GM15510 (cell line): ENCODE results near the gene PRUNE2.

Source experiments
- POLR2A ChIP-seq: IDR thresholded peaks from 3 replicates; pipeline ENCODE4 v1.6.1; 2011; ENCODE audit warnings: borderline replicate concordance; ENCODE audit not compliant: insufficient read length; ENCODE audit errors: extremely low read depth

Gene PRUNE2

DNA sequence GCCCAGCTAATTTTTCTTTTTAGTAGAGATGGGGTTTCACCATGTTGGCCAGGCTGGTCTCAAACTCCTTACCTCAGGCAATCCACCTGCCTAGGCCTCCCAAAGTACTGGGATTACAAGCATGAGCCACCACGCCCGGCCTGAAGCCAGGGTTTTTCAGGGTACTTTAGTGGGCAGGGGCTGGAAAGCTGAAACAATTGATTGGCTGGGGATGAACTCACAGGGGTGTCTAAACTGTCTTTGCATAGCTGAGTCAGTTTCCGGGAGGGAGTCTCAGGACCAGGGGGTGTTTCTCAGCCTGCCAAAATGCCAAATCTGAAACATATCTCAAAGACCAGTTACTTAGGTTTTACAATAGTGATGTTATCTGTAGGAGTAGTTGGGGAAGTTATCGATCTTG is 46.1 kb downstream of the PRUNE2 start:
- TF ChIP-seq POLR2A = no peak

DNA sequence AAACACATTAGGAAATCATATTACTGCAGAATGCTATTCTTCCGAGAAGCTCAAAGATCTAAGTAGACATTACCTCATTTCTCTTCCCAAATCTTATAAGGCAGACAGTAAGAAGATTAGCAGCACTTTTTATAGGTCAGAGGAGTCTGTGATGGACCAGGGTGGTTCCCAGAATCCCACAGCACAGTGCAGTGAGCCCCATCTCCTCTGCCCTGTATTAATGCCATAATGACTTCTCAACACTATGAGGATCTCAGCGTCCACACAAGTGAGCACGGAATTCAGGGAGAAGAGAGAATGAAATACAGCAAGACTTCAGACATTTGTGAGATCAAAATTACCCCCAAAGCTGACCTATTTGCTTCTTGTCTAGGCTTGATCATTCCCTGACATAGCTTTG is 49.9 kb downstream of the PRUNE2 start:
- TF ChIP-seq POLR2A = no peak

DNA sequence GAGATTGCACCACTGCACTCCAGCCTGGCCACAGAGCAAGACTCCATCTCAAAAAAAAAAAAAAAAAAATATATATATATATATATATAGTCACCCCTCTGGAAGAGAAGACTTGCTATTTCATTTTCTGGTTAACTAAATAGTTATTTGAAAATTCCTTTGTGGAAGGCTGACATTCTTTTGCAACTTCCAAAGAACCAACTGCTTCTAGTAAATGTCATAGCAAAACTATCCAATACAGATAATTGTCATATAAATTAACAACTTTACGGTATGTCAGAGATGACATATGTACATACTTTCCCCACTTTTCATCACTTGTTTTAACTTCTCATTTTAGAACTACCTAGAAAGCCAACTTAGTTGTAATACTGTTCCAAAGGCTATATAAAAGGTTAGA is 50.9 kb downstream of the PRUNE2 start:
- TF ChIP-seq POLR2A = no peak

DNA sequence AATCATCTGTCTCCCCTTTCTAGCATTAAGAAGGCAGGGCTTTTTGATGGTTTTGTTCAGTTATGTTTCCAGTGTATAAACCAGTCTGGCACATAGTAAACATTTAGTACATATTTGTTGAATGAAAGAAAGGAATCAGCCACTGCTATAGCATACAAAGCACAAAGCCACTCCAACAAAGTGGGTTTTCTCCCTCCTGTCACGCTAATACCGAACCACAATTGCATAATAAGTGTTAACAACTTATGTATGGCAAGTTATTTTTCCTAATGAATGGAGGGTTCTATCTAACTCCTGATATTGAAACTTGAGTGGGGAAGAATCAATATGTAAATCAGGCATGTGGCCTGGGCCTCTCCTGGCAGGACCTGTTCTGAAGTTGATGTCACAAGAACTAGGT is 53.9 kb downstream of the PRUNE2 start:
- TF ChIP-seq POLR2A = no peak

DNA sequence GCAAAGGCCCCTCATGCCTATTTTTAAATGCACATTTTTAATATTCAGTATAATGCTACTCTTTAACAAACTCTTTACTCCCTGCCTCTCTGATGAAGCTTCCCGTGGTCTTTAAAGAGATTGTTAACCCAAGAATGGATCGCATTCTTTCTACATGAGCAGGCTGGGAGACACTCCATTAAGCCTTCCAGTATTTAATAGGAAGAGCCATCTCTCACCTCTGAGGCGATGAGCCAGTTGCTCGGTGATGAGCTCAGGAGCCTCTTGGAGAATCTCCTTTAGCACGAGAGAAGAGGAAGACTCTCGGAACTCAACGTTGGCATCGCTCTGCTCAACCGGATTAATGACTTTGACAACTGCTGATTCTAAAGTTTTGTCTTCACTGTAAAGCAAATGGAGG is 59.6 kb downstream of the PRUNE2 start:
- no peak for TF ChIP-seq POLR2A

DNA sequence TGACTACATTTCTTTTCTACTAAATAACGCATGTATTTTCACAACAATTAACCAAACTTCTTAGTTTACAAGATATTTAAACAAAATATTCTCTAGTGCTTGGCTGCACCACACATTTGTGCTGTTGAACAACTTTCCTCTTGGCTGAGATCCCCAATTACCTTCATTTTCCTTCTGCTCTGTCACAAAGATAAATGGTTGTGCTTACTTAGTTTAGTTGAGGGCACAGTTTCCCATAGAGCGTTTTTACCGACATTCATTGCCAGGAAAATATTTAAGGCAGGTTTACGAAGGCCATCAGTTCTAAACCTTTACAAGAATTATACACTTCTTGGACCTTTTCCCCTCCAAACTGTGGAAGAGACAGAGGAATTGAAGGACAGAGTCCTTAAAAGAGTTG is 60.7 kb downstream of the PRUNE2 start:
- no peak for TF ChIP-seq POLR2A

DNA sequence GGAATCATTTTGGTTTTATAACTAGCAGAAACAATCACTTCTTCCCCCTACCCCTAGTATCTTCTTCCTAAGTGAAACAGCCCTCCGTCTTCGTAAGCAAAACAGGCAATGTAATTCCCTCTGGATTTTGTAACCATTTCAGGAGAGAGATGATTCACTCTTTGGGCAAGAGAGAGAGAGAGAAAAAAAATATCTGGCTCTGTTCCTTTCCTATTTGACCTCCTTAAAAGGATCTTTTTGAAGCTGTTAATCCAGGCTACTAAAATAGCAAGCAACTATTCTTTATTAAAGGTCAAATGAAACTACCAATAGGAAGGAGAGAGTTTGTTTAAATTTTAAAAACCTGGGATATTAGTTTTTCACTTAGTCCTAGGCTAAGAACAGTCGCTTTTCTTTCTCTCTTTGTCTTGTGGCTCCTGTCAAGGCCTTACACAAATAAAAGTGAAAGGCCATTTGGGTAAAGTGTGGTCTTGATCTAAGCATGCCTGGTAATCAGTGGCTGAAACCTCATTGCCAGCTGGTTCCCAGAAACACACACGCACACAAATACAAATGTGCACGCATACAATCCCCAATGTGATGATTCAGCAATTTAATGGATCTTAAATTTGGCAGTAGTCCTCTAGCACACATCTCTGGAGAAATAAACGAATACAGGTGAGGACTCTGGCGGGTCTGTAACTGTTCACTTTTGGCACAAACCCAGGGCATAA is 70.2 kb downstream of the PRUNE2 start:
- no peak for TF ChIP-seq POLR2A

DNA sequence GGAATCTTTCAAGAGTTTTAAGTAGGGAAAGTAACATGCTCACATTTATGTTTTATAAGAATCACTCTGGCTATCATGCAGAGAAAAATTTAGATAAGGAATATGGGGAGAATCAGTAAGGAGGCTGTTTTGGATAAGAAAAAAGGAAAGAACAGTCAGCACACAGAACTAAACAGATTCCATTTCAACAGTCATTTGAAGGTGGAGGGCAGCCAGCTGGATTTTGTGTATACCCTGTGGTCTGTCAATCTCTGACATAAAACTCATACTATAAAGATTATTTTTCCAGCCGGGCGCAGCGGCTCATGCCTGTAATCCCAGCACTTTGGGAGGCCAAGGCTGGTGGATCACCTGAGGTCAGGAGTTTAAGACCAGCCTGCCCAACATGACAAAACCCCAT is 77.5 kb downstream of the PRUNE2 start:
- no peak for TF ChIP-seq POLR2A

DNA sequence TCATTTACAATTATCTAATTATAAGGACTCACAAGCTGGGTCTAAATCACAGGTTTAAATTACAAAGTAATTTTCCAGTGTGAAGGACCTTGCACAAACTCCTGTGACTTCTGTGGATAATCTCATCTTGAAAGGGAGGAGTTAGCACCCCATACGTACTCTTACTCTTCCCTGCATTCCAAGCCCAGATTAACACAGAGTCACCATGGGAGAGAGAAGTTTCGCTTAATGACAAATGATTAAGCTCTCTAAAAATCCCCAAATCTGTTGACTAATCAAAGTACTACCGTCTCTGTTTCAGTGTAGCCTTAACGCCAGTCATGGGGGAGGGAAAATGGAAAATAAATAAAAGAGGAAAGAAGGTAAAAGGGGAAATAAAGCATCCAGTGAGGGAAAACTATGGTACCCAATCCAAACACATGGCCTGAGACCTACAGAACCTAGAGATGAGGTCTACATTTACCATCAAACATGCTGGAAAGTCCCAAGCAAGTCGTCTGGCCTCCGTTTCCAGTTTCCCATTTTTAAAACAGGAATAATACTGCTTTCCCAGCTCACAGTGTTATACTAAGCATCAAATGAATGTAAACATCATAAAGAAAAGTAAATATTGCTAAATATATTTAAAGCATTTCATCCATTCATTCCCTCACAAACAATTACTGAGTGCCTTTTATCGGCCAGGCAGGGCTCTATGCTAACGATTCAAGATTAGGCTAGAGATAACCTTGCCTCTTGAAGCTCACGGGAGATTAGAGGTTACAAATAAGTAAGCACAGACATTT is 78.4 kb downstream of the PRUNE2 start:
- no peak for TF ChIP-seq POLR2A

DNA sequence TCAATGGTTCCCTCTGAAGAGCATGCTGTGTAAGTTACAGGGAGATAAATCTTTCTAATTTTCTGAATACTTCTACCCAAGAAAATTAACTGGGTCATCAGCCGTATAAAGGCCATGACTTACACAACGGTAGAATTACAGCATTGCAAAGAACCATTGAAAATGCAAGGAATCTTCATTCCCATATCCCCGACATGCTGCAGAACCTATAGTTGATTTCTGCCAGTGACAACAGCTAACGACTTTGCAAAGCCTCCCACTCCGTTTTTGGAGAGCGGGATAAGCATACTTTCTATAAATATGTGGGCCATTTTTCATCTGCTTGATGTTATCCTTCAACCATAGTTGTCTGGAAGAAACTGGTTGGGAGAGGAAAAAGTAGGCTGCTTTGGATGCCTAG is 85.5 kb downstream of the PRUNE2 start:
- TF ChIP-seq POLR2A = no peak

DNA sequence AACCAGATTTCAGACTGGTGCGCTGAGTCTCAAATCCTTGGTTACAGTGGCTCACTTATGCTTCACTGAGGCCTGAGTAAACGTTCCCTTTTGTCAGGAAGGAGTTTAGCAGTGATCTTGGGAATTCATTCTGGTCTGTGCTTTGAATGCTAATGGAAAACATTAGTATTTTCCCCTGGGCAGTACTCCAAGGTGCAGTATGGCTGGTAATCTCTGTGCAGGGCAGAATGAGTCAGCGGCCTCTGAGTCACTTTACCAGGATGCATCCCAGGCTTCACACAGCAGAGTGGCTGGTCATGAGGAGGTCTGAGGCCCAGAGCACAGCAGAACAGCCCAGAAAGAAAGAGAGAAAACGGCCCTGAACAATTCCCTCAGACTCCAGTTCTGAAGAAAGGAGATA is 87.6 kb downstream of the PRUNE2 start:
- no peak for TF ChIP-seq POLR2A

DNA sequence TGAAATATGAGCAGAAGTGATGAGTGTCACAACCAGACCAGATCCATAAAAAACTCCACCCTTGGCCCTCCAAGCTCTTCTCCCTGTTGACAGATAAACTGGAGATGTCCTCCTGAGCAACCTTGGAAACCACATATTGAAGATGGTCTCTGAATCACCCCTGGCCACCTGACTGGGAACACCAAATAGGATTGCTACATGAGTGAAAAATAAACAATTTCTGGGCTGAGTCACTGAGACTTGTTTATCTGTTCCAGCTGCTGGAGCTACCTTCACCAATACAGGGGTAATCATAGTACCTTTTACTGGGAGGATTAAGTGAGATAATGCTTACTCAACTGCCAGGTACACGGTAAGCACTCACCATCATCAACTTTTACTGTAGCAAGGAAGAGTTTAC is 88.4 kb downstream of the PRUNE2 start:
- TF ChIP-seq POLR2A = no peak

DNA sequence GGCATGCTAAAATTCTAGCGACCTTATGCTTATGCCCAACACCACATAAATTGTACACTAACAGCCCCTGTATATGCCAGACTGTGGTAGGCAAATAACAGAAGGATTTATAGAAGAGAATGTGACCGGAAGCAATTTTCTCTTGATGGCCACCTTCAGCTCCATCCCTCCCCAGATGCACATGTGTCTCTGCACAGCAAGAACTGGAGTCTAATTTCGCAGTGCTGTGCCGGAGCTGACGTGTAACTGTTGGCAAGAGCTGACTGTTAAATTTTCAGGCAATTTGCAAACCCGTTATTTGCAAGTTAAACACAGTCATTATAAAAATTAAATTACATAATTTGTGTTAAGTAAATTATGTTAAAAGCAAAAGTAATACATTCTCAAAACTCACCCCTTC is 93.3 kb downstream of the PRUNE2 start:
- TF ChIP-seq POLR2A = no peak

DNA sequence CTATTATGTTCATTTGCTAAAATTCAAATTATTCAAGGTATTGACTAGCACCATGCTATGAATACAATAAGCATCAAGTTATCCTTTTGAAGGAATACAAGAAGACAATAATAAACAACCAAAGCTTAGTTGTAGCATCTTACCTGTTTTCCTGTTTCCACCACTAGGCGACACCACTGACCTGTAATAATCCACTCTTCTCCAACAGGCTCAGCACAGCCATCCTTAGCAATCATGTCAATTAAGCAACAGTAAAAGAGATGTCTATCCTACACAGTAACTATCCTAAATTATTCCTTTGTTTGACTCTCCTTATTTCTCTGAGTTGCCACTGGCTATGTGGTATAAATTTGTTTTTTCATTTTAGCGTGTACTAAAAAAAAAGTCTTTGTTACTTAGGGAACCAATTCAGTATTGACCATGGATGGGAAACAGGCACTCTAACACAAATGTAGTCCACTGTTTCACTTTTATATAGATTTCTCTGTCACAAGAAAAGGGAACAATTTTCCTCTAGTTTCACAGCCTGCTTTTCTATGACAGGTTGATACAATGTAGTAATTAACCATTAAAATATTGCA is 95.4 kb downstream of the PRUNE2 start:
- TF ChIP-seq POLR2A = no peak

DNA sequence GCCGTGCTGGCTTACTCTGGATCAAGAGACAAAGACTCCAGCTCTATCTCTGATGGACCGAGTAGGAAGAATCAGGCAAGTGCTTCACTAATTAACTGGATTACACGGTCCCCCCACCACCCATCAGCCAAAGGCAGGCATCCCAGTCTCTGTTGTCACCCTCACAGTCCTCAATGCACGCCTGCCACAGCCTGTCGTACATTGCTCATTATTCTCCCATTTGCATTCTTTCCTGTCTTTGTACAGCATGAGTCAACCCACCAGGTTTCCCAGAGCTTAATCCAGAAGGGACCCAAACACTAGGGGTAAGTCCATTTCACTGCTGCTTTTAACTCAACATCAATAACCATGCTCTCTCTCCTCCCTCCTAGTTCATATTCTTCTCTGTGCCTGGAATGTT is 97.3 kb downstream of the PRUNE2 start:
- TF ChIP-seq POLR2A = no peak

DNA sequence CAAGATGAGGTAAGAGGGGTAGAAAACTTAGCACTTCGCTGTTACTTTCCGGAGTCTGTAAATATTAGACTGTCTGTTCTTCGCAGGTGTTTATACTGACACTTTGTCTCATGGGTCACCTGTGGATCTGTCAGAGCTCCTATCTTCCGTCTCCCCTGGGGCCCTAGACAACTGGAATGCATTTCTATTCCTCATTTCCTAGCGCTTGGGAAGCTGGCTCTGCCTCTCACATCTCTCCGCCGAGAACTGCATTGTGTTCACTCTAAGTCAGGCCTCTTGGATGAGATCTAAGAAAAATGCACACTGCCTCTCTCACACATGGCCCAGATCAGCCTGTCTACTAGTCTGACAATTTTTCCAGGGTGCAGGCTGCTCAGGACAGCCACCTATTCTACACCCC is 102.2 kb downstream of the PRUNE2 start:
- TF ChIP-seq POLR2A = no peak
